Left ventricle myocardium superior (tissue), 1 donor: ENCODE measurements around the gene PIBF1. TPM values are rescaled to one million over a fixed set of nuclear protein-coding genes. Genes with fewer than 3 reads are reported as not detected.
A peak's percentile ranks its signal among the peaks of the same experiment; 100 is the strongest.
"Not testable (repeated sequence)": the region's sequence is repeated elsewhere in the genome, so short reads cannot be mapped to it uniquely, and the experiment has no call there.

Source experiments
- ATAC-seq: fragments of 200-7000 bp; cut with Tn5 transposase; one replicate; pipeline ENCODE4 v1.9.1; 2020; ENCODE audit warnings: mild to moderate bottlenecking, moderate library complexity
- DNase-seq: peaks from one replicate; pipeline ENCODE4 v3.0.0-alpha.2; 2020
- intact Hi-C: fragments of 100-400 bp; cut with micrococcal nuclease; formaldehyde crosslinking; loops from one replicate; pipeline ENCODE4 v1.11.0; 2022
- long read RNA-seq: library from polyadenylated mRNA; unstranded; transcript quantifications from one replicate; pipeline ENCODE4 v2.0.0, GENCODE V29; 2021
- total RNA-seq: library from RNA; stranded (reverse); fragmentation: NEBNext Ultra II Directional; extraction: Animal tissue kit (Norgen Biotek cat#: 25700); gene quantifications from one replicate; pipeline ENCODE4 v1.2.1, GENCODE V29; 2021
- donor health status: DM: no; HTN: yes; CAD: no; lungs with severe emphysema.

Gene PIBF1
- 11.2 TPM for total RNA-seq
- long read RNA-seq, transcript PIBF1-201 (18 exons, 3,154 nt): major isoform, 15 of 27 reads
- long read RNA-seq, partial matches to known transcripts: 3 of 27 reads
- long read RNA-seq, other reads (novel, unspliced or antisense): 9 of 27 reads

- ATAC-seq (peak; percentile 100), DNase-seq (peak; percentile 96)
- intact Hi-C loops: no loop called here
These were observed at the start of gene PIBF1, which contains the start of gene DIS3 for GRCh38 chr13:72781451-72782439. Gene PIBF1 (plus strand): TSS chr13:72782133. CDS start chr13:72783470, 1,337 bp downstream. Gene DIS3 (minus strand): TSS chr13:72781900. CDS start chr13:72781832, 68 bp downstream.

- DNase-seq (no peak), ATAC-seq (no peak)
- intact Hi-C loops: no loop called here
These were observed 44.9 kb upstream of the PIBF1 start for GRCh38 chr13:72737033-72737432.

DNA sequence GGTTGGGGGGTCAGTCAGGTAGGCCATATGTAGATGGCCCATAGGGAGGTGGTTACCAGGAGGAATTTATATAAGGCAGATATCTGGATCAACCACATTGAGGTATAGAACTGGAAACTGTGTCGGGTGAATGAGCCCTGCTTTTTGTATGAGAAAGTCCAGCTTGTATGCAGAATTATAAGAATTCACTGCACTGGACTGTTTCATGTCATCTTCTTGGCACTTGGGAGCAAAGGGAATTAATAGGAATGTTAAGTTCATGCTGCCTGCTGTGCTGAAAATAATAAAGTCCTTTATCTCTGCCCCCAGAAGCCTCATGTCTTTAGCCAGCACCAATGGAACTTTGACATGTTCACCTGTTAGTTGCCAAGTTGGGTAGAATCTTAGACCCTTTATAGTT is 41.9 kb upstream of the PIBF1 start:
- intact Hi-C loops: no loop called here

DNA sequence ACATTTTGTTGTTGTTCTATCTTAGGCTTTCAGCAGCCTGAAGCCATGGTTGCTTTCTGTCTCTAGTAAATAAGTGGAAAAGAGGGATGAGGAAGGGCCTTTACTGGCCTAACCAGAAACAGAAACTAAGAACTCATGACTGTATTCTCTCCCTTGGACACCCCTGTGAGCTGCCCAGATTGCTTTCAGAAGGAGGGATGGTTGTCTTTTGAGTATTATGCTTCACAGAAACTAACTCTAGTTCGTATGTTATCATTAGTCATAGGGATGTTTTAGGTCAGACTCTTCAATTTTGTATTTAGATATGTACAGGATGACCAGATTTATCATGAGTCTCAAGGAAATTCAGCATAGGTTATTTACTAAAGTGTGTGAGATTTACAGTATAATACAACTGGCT is 36.7 kb upstream of the PIBF1 start:
- ATAC-seq (no peak), DNase-seq (no peak)
- intact Hi-C loops: no loop called here

More for the DNA sequence above, 41.9 kb upstream of the PIBF1 start:
- ATAC-seq (no peak), DNase-seq (no peak)

DNA sequence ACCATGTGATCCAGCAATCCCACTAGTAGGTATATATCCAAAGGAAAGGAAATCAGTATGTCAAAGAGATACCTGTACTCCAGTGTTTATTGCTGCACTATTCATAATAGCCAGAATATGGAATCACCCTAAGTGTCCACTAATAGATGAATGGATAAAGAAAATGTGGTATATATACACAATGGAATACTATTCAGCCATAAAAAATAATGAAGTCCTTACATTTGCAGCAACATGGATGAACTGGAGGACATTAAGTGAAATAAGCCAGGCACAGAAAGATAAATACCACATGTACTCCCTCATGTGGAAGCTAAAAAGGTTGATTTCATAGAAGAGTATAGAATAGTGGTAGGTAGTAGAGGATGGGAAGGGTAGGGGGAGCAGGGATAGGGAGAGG is 30.7 kb upstream of the PIBF1 start:
- intact Hi-C loops: no loop called here
- DNase-seq: no peak
- ATAC-seq: no peak

DNA sequence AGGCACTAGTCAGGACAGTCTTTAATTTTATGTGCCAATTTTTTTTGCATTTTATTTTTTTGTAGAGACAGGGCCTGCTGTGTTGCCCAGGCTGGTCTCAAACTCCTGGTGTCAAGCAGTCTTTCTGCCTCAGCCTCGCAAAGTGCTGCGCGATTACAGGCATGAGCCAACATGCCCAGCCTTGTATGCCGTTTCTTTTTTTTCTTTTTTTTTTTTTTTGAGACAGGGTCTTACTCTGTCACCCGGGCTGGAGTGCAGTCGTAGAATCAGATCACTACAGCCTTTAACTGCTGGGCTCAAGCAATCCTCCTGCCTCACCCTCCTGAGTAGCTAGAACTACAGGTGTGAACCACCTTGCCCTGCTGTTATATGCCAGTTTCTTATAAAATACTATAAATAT is 27.8 kb upstream of the PIBF1 start:
- intact Hi-C loops: no loop called here
- ATAC-seq (no peak), DNase-seq (no peak)

GRCh38 chr13:72757792-72758535 is 24.0 kb upstream of the PIBF1 start:
- ATAC-seq (no peak), DNase-seq (no peak)
- intact Hi-C loops: no loop called here

- intact Hi-C loops: no loop called here
- DNase-seq (no peak), ATAC-seq (no peak)
These were observed 21.7 kb upstream of the PIBF1 start for GRCh38 chr13:72760189-72760588.

DNA sequence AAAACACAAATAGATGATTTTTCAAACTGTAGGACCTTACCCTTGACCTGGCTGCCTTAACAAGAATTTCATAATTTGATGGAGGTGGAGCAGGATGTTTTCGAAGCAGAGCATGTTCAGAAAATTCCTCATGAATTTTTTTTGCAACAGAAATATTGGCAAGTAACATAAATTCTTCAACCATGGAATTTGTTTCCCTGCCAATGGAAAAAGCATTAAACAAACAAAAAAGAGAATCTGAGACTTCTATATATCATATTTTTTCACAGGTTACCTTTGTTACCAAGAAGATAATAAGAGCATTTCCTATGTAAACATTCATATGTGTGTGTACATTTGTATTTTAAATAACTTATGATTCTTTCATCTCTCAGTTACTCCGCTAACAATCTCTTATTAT is 18.5 kb upstream of the PIBF1 start:
- ATAC-seq (no peak), DNase-seq (no peak)
- intact Hi-C loops: no loop called here

DNA sequence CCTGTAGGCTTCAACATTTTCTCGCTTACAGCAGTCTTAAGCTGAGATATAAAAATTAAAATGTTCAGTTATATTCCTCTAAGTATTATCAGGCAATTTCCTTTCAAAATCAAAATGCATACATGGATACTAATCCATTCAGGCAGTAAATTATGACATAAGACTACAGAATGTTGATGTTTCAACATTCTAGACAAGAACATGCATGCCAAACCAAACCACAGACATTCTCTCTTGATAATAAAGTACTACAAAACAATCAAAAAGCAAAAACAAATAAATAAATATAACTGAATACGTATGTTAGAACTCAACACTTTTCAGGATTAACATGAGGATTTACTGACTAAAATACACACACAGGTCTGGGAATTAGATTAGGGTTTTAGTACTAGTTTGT is 7.9 kb upstream of the PIBF1 start:
- ATAC-seq (no peak), DNase-seq (no peak)
- intact Hi-C loops: no loop called here

- intact Hi-C loops: no loop called here
These were observed 784 bp downstream of the PIBF1 start for GRCh38 chr13:72782717-72783116.

GRCh38 chr13:72784679-72785078 is 2.7 kb downstream of the PIBF1 start:
- intact Hi-C loops, ATAC-seq: not testable (repeated sequence)

More at GRCh38 chr13:72782717-72783116, 784 bp downstream of the PIBF1 start:
- ATAC-seq: no peak
- no peak for DNase-seq

DNA sequence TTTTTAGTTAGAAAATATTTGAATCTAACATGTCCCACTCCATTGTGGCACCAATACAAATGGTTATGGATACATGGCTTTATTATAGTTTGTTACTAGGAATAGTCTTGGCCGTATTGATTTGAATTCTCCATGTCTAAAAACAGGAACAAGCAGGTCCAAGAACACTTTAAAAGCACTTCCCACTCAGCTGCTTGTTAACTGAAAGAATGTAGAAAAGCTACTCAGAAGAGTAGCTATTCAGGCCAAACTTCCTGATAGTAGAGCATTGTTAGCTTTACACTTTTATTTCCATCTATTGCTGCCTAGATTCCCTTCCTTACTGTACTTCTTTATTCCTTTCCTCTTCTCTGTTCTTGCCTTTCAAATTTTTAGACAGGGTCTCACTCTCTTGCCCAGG is 6.9 kb downstream of the PIBF1 start:
- ATAC-seq (no peak), DNase-seq (no peak)
- intact Hi-C loops: no loop called here

More at GRCh38 chr13:72784679-72785078, 2.7 kb downstream of the PIBF1 start:
- DNase-seq: not testable (repeated sequence)

GRCh38 chr13:72792640-72793039 is 10.7 kb downstream of the PIBF1 start:
- ATAC-seq (no peak), DNase-seq (no peak)
- intact Hi-C loops: no loop called here

- ATAC-seq (no peak), DNase-seq (no peak)
- intact Hi-C loops: no loop called here
These were observed 16.9 kb downstream of the PIBF1 start for GRCh38 chr13:72798817-72799216.

DNA sequence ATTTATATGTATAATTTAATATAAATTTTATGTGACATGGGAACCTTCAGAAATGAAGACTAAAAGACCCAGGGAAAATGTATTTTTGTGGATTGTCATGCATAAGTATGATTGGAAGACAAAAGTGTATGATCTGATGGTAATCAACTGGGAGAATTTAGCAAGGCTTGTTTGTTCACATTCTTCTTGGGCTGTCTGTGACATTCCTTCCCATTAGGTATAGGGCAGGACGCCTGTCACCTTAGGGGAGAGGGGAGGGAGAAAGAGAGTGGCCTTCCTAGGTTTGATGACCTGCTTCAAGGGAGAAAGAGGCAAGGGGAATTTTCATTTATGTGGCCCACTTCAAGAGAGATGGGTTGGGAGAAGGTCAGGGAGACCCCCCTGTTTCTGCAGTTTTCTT is 22.4 kb downstream of the PIBF1 start:
- DNase-seq (no peak), ATAC-seq (no peak)
- intact Hi-C loops: no loop called here

DNA sequence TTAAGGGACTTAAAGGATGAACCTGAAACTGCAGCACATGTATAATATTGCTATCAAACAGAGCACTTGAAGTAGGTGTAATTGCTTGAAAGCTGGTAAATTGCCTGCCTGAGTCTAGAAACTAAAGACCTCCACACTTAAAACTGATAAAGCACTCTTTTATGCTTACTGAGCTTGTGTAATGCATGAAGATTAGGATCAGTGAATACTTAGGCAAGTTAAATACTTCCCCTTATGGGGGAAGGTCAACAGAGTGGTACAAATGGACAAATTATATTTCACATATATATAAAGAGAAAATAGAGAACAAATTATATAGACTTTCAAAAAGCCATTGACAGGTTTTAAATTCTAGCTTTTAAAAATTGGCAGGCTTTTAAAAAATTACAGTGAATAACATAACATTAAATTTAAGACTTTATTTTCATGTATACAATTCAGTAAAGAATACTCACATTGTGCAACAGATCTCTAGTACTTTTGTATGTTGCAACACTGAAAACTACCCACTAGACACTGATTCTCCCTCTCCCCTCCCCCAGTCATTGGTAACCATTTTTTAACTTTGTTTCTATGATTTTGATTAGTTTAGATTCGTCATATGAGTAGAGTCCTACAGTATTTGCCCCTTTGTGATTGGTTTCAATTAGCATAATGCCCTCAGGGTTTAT is 23.9 kb downstream of the PIBF1 start:
- ATAC-seq (no peak), DNase-seq (no peak)
- intact Hi-C loops: no loop called here

DNA sequence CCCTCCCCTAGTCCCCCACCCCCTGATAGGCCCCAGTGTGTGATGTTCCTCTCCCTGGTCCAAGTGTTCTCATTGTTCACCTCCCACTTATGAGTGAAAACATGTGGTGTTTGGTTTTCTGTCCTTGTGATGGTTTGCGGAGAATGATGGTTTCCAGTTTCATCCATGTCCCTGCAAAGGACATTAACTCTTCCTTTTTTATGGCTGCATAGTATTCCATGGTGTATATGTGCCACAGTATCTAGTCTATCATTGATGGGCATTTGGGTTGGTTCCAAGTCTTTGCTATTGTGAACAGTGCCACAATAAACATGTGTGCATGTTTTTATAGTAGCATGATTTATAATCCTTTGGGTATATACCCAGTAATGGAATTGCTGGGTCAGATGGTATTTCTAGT is 24.6 kb downstream of the PIBF1 start:
- intact Hi-C loops, ATAC-seq, DNase-seq: not testable (repeated sequence)

DNA sequence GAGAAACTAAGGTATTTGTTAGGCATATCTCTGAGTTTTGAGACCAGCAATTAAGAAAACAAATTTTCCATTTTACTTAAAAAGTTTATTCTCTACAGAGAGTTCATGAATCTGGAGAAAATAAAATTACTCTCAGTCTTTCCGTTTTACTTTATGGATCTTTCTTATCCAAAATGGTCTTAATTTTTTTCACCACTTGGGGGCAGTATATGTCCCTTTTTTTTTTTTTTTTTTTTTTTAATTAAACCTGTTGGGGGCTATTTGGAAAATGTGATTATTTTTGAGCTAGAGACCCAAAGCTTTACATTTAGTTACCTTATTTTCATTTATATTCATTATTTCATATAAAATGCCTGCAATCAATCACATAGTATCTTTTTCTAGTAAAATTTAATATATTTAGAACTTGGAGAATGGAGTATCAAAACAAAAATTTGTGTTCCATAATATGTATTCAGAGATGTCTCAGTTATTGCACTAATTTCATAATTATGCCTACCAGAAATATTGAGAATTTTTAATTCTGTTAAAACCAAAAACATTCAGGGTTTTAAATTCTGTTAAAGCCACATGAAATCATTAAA is 27.1 kb downstream of the PIBF1 start:
- intact Hi-C loops: no loop called here
- no peak for ATAC-seq
- DNase-seq: no peak
